ENCODE data around the gene KCNJ14. TPM values are rescaled to one million over a fixed set of nuclear protein-coding genes. Genes with fewer than 3 reads are reported as not detected.

Gene KCNJ14
- total and polyA plus RNA-seq, 2 of the 4 experiments (the other 2 are of a cell fraction): 0.18 to 0.39 TPM

GRCh38 chr19:48443731-48444128 is 11.6 kb upstream of the KCNJ14 start:
- dilution Hi-C loops (cut with HindIII; ENCODE audit: low sequenced_read_pairs, unreplicated experiment): no loop called here

More at GRCh38 chr19:48443731-48444128, 11.6 kb upstream of the KCNJ14 start:
- H4K91ac ChIP-seq (ENCODE audit: insufficient read depth, low read depth, low read length): no peak overlapping the region
- H4K8ac ChIP-seq (ENCODE audit: low read depth in 2 of 2, low read length in 2 of 2): no peak overlapping the region
- no peak overlapping the region for H2BK5ac ChIP-seq (ENCODE audit: low read depth, low read length, poor library complexity, severe bottlenecking)
- CTCF ChIA-PET: no interaction called here
- H2BK15ac ChIP-seq (ENCODE audit: low read depth, low read length): no peak overlapping the region
- intact Hi-C loops (cut with micrococcal nuclease) (no loop called here), in situ Hi-C loops (cut with MboI; ENCODE audit: low sequenced_read_pairs) (no loop called here)
- DNase-seq (no peak), ATAC-seq (ENCODE audit: low read depth) (no peak)
- BruUV-seq (replicated peaks): no TSS peak
- H3K27ac ChIP-seq (ENCODE audit: insufficient read depth, low read length): no peak overlapping the region
- no peaks in the 10 kb centered on the region for H4K20me1 ChIP-seq (ENCODE audit: insufficient read depth, low read length)
- H3K9me3 ChIP-seq (ENCODE audit: control insufficient read depth, insufficient read depth, low read length): no peaks in the 10 kb centered on the region
- H2BK20ac ChIP-seq (ENCODE audit: low read depth, low read length): no peak overlapping the region
- H3K18ac ChIP-seq (ENCODE audit: low read depth, low read length): no peak overlapping the region
- H2AFZ ChIP-seq (replicated peaks; ENCODE audit: low read length, poor library complexity): peak overlapping the region; percentile 96
- H3K14ac ChIP-seq (replicated peaks; ENCODE audit: low read depth, low read length): no peak overlapping the region
- peaks cover 2% of the 10 kb centered on the region; the same call in 1 of the 2 replicates for H3K36me3 ChIP-seq (ENCODE audit: control insufficient read depth, insufficient read depth, low read length)
- 28% methylated on average over 19 of the region's 45 CpGs; no CpG with 5 or more reads in 1 of the 2 experiments for whole genome bisulfite sequencing, 2 experiments (ENCODE audit: extremely low coverage in 2 of 2, insufficient read length in 1 of 2)
- H3K56ac ChIP-seq (ENCODE audit: extremely low read depth, insufficient read depth, low read length): no peak overlapping the region
- H2BK120ac ChIP-seq (ENCODE audit: low read depth, low read length): no peak overlapping the region
- no peak overlapping the region for H4K5ac ChIP-seq (ENCODE audit: low read depth, low read length)
- peaks cover 8% of the 10 kb centered on the region for H3K4me1 ChIP-seq (ENCODE audit: control insufficient read depth, insufficient read depth, low read length)
- H2AK5ac ChIP-seq (ENCODE audit: low read depth, low read length): no peak overlapping the region
- no peak overlapping the region for H2AK9ac ChIP-seq (replicated peaks; ENCODE audit: low read depth, low read length, poor library complexity)
- peaks cover 7 to 23% of the 10 kb centered on the region in 2 experiments for H3K79me1 ChIP-seq (ENCODE audit: low read depth in 1 of 2, low read length in 2 of 2)
- H3K4ac ChIP-seq (ENCODE audit: low read depth, low read length): no peak overlapping the region
- peaks cover 4% of the 10 kb centered on the region for H3K9me1 ChIP-seq (ENCODE audit: insufficient read depth, low read length)
- no peak overlapping the region for H3K23ac ChIP-seq (ENCODE audit: low read depth, low read length)
- peaks cover 19% of the 10 kb centered on the region for H3K27me3 ChIP-seq (ENCODE audit: control insufficient read depth, insufficient read depth, low read length)
- TF ChIP-seq FOS (IDR thresholded peaks at IDR 0.05; ENCODE audit: low read depth, low read length) (no peak), RCOR1 (IDR thresholded peaks at IDR 0.05; ENCODE audit: insufficient replicate concordance, low read length) (no peak), POLR2A (IDR thresholded peaks at IDR 0.05; ENCODE audit: low read depth, low read length) (no peak)
- H3K4me3 ChIP-seq (ENCODE audit: insufficient read depth, low read depth, low read length): no peak overlapping the region
- no peak overlapping the region for H3K9ac ChIP-seq (ENCODE audit: low read depth, low read length)
- POLR2A ChIA-PET (ENCODE audit: unreplicated experiment): no interaction called here
- no peak overlapping the region; the same call in 1 of the 2 replicates for H3K4me2 ChIP-seq (ENCODE audit: low read depth, low read length)

All from IMR-90 (cell line).